Vagina (tissue), 2 donors: Measurements from ENCODE around the gene PARVB.

Source experiments
- POLR2A ChIP-seq, 2 donors: fragments of 450-650 bp; IDR thresholded peaks; one replicate each; pipeline ENCODE4 v1.6.1; 2017; ENCODE audit warnings: antibody characterized with exemption in 2 of 2, mild to moderate bottlenecking in 2 of 2, moderate library complexity in 2 of 2
- POLR2AphosphoS5 ChIP-seq, 2 donors: sonication (generic); formaldehyde crosslinking; IDR thresholded peaks; one replicate each; pipeline ENCODE4 v1.9.0; 2017; ENCODE audit warnings: antibody characterized with exemption in 2 of 2, mild to moderate bottlenecking in 2 of 2, low read depth in 1 of 2; ENCODE audit not compliant: insufficient read depth in 1 of 2
- TF ChIP-seq, protein P1 (sequence below), 3 experiments: fragments of 450-650 bp in 2 of 3; fragments of 200-600 bp in 1 of 3; sonication (generic) in 1 of 3; IDR thresholded peaks; one replicate each; pipeline ENCODE4 v1.5.1; 2017 to 2019; ENCODE audit warnings: antibody characterized with exemption in 3 of 3, mild to moderate bottlenecking in 2 of 3, moderate library complexity in 2 of 3

DNA sequence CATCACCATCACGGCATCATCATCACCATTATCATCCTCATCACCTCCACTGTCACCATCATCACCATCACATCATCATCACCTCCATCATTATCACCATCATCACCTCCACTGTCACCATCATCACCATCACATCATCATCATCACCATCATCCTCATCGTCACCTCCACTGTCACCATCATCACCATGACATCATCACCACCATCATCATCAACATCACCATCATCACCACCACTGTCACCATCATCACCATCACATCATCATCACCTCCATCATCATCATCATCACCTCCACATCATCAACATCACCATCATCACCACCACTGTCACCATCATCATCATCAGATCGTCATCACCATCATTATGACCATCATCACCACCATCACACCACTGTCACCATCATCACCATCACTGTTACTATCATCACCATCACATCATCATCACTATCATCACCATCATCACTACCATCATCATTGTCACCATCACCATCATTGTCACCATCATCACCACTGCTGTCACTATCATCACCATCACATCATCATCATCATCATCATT lies 189.5 kb downstream of the PARVB start:
- TF ChIP-seq, protein P1, sequence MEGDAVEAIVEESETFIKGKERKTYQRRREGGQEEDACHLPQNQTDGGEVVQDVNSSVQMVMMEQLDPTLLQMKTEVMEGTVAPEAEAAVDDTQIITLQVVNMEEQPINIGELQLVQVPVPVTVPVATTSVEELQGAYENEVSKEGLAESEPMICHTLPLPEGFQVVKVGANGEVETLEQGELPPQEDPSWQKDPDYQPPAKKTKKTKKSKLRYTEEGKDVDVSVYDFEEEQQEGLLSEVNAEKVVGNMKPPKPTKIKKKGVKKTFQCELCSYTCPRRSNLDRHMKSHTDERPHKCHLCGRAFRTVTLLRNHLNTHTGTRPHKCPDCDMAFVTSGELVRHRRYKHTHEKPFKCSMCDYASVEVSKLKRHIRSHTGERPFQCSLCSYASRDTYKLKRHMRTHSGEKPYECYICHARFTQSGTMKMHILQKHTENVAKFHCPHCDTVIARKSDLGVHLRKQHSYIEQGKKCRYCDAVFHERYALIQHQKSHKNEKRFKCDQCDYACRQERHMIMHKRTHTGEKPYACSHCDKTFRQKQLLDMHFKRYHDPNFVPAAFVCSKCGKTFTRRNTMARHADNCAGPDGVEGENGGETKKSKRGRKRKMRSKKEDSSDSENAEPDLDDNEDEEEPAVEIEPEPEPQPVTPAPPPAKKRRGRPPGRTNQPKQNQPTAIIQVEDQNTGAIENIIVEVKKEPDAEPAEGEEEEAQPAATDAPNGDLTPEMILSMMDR (IDR thresholded peaks at IDR 0.05), result no peak
- TF ChIP-seq POLR2A (IDR thresholded peaks at IDR 0.05) (no peak), POLR2AphosphoS5 (IDR thresholded peaks at IDR 0.05; ENCODE audit: insufficient read depth in 1 of 2, low read depth in 1 of 2) (no peak)
